Fibroblast of skin of right biceps (primary cell): Measurements from ENCODE around the gene FGF7.
"Not testable (repeated sequence)": the region's sequence is repeated elsewhere in the genome, so short reads cannot be mapped to it uniquely, and the experiment has no call there.

Experiments
- DNase-seq: peaks from one replicate; pipeline ENCODE4 v3.0.0-alpha.2; 2013

The FGF7 gene

DNA sequence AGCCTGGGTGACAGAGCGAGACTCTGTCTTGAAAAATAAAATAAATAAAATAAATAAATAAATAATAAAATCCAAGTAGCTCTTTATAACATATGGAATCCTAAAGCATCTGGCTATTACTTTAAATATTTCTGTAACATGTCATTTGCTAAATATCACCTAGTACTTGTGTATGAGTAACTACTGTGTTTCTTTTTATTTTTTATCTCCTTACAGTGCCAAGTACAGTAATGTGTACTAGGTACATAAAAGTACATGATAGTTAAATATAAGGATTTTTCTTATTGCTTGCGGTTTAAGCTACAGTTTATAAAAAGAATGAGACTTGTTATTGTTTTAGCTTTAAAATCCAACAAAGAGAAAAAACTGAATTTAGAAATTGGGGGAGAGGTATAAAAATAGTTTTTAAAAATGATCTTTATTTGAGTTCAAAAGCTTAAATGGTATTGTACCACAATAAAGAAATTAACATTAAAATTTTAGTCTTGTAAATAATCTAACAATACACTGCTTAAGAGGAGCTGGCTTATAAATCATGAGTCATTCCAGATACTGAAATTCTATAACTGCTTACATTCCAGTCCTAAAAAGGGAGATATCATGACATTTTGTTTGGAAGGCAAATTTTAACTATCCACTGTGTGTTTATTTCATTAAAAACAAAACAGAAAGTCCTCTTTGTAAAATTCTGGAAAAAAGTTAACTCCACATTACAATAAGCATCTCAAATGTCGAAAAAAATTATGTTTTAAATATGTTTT is 73.1 kb downstream of the FGF7 start:
- peak; percentile 53 for DNase-seq

- DNase-seq = no peak
Observed at GRCh38 chr15:49501586-49501985, 78.5 kb downstream of the FGF7 start.

GRCh38 chr15:49506341-49506740 is 83.3 kb downstream of the FGF7 start:
- peak; percentile 7 for DNase-seq

DNA sequence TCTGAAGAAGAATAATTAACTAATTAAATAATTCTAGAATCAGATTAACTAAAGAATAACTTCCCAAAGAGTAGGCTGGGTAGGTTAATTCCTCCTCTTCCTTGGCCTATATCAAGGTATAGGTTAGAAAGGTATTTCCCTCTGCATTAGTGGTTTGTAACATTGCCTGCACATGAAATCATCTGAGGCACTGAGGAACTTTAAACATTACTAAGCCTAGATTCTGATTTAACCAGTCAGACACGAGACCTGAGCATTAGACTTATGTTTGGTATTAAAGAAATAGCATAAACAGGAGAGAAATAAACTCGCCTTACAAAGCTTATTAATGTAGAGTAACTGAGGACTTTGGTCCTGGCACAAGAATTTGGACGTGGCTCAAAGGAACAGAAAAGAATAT is 84.2 kb downstream of the FGF7 start:
- peak; percentile 5 for DNase-seq

DNA sequence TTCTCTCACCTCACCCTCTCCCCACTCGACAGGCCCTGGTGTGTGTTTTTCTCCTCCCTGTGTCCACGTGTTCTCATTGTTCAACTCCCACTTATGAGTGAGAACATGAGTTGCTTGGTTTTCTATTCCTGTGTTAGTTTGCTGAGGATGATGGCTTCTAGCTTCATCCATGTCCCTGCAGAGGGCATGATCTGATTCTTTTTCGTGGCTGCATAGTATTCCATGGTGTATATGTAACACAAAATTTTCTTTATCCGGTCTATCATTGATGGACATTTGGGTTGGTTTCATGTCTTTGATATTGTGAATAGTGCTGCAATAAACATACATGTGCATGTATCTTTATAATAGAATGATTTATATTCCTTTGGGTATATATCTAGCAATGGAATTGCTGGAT is 89.7 kb downstream of the FGF7 start:
- DNase-seq = not testable (repeated sequence)

DNA sequence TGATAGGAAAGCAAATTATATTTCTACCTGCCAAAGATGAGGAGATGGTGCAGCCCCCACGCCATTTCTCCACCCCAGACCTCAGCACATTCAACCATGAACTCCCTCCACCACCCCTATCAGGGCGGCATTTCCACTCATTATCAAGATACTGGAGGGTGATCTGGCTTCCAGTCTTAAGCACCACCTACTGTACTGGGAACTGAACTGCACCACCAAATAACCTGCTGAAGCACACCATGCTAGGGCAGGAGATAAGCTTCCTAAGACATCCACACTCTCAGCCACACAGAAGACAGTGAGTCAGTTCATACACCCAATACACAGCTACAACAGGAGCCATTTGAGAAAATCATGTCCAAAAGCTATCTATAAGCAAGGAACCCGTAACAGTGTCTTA is 98.8 kb downstream of the FGF7 start:
- DNase-seq = peak; percentile 3

GRCh38 chr15:49528289-49528688 is 105.2 kb downstream of the FGF7 start:
- no peak for DNase-seq

DNA sequence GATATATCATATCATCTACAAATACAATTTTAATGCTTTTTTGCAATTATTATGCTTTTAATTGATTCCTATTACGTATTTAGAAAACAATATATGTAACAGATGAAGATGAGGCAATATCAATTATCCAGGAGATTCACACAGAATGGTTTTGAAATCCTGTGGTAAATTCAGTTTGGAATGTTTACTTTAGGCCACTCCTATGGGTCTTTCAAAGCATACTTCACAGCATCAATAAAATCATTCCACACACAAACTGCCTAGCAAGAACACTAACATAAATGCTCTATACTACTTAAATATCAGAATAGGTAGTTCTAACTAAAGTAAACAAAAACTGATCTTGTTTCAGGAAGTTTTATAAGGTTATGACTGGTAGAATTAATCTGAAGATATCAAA is 107.0 kb downstream of the FGF7 start:
- DNase-seq = peak; percentile 19
